Measurements from ENCODE around the gene EGFR.

Gene EGFR

GRCh38 chr7:55085511-55086412 is 66.9 kb downstream of the EGFR start:
- DNase-seq = no peak

DNA sequence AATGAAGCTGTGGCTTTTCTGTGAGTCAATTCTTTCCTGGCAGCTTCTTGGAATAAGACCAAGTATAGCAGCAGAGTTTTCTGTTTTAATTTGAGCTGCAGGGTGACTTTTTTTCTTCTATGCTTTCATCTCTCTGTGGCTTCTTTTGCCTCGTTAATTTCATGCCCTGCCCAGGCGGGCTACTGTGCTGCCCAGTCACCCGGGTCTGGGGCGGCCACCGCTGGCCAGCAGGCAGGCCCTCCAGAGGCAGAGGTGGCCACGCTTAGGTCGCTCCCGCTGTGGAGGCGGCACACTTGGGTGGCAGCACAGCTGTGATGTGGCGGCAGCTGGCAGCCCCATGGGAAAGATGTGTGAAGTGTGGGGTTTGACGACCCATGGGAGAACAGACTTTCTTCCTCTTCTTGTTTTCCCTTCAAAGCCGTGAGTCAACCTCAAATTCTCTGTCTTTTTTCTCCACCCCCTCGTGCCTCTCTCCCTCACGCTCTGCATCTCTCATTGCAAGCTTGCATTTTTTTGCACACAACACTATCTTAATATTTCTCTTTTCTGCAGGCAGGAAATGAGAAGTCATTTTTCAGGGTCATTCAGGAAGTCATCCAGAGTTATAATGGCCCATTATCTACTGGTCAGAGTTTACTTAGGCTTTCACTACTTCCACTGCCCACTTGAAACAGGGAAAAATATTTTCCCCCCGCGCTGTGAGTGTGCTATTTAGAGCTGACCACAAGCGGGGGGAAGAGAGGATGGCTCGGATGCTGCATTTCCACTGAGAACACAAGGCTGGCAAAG is 67.8 kb downstream of the EGFR start:
- DNase-seq = no peak

DNA sequence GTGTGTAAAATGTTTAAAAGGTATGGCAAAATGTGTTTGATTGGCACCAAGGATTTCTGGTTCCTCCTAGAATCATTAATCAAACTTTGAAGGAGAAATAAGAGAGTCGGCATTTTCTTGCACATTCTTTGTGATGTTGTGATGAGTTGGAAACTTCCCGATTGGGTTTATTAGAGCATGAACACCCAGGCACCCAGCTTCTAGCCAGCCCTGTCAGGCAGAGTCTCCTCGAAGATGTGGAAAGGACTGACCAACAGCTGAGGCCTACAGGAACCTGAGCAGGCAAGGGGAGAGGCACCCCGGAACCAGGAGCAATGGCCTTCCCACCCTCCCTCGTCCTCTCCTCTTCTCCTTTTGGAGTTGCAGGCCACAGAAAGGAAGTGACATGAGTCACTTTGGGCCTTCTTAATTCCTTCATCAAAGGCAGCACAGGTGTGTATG is 68.7 kb downstream of the EGFR start:
- DNase-seq = no peak

DNA sequence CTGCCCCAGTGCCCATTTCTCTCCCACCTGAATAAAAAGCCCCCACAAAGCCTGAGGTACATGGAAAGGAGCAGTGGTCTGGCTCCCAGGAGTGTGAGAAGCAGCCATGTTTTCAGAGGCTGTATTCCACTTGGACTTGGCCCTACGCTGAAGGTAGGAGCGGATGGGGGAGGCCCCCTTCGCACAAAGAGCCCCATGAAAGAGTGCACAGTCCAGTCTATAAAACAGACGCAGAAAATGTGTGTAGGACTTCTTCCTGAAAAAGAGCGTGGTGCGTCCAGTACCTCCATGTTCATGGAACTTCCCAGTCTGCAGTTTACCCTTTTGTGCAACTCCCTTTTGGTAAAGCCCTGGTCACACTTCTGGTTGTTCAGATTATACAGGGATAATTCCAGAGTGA is 69.3 kb downstream of the EGFR start:
- no peak for DNase-seq

DNA sequence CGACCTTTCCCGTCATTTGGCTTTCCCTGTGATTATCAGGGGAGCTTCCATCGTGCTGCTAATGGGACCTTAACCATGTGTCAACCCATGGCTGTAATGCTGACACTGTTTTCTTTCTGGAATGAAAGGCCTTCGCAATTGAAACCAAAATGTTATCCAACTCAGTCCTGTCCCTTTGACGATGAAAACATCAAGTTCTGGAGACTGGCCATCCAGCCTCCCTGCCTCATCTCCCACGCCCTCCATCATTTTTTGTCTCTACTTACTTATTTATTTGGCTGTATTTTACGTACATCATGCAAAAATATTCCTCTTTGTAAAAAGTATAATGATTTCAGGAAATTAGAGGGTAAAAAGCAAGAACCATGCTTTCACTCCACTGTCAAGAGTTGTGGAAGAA is 69.8 kb downstream of the EGFR start:
- DNase-seq = no peak

GRCh38 chr7:55092186-55092974 is 73.6 kb downstream of the EGFR start:
- DNase-seq = no peak

DNA sequence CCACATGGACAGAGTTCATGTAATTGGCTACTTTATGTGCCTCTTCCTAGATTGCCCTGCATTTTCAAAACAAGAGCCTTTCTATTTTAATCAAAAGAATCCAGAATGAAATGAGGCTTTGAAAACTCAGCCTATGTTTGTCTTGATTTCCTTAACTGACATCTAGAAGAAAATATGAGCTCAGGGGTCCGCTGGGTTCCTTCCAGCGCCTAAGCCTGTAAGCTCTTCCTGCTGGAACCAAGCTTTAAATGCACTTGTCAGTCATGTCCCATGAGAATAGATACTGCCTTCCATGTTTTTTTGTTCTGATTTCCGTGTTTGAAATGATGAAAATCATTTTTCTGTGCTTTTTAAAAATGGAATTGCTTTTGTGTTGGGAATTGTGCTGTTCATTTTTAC is 74.2 kb downstream of the EGFR start:
- no peak for DNase-seq

- DNase-seq = no peak
These were observed 74.9 kb downstream of the EGFR start for GRCh38 chr7:55093674-55094073.

DNA sequence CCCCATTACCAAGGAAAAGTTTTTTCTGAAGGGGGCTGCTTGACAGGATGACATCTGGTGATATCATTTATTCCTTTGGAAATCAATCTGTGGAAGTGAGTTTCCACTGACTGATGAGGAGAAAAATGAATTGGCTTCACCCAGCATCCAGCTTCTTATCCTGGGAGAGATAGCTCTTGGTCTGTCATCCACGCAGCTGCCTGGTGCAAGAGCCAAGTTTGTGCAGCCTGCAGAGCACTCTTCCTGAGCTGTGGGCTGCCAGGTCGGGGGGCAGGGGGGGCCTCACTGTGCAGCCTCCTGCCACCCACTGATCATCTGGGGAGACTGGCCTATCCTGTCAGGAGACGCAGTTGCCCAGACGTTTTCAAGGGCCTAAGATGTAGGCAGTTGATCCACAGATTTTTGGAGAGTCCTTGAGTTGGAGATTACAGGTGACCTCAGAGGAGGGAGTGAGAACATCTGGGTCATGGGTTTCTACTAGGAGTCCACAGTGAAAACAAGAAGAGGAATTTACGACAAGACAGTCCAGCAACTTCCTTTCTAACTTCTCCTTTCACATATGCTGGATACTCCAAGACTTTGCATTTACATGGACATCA is 75.4 kb downstream of the EGFR start:
- no peak for DNase-seq

DNA sequence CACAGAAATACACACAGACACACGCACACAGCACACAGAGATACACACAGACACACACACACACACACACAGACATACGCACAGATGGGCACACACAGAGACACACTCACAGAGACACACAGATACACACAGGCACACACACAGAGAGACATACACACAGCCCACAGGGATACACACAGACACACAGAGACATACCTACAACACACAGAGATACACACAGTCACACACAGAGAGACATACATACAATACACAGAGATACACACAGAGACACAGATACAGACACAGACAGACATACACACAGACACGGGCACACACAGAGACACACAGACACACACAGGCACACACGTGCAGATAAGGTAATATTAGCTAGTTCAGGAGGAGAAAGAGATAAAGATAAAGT is 76.9 kb downstream of the EGFR start:
- DNase-seq = no peak

- no peak for DNase-seq
These were observed 77.5 kb downstream of the EGFR start for GRCh38 chr7:55096323-55096722.

GRCh38 chr7:55097100-55097499 is 78.3 kb downstream of the EGFR start:
- DNase-seq = no peak

DNA sequence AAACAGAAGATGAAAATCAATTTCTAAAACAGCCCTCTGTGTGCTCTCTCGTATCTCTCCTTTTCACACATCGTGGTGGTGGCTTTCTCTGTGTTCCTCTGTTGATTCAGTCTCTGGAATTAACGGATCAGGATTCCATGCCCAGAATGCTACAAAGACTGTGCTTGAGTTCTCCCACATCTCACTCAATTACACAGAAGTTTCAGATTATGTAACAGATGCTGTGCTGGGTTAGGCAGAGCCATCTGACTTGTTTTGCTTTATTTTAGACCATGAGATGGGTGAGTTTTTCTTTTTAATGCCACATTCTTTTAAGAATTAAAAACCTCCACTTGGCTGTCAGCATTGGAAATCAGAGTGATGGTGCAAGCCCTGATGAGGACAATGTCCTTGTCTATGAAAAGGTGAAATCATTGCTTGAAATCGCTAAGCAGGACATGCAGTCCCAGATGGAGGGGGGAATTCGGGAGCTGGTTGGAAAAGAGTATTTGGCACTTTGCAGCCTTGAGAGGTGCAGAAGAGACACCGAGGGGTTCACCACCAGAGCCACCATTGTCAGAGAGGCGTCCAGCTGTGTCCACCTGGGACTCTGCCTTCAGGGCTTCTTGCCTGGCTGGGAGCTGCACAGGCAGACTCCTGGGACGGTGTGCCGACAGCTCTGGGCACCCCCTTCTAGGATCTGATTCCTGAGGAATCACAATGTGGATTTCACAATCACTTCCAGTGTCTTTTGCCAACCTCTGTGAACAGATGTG is 80.4 kb downstream of the EGFR start:
- DNase-seq = no peak

DNA sequence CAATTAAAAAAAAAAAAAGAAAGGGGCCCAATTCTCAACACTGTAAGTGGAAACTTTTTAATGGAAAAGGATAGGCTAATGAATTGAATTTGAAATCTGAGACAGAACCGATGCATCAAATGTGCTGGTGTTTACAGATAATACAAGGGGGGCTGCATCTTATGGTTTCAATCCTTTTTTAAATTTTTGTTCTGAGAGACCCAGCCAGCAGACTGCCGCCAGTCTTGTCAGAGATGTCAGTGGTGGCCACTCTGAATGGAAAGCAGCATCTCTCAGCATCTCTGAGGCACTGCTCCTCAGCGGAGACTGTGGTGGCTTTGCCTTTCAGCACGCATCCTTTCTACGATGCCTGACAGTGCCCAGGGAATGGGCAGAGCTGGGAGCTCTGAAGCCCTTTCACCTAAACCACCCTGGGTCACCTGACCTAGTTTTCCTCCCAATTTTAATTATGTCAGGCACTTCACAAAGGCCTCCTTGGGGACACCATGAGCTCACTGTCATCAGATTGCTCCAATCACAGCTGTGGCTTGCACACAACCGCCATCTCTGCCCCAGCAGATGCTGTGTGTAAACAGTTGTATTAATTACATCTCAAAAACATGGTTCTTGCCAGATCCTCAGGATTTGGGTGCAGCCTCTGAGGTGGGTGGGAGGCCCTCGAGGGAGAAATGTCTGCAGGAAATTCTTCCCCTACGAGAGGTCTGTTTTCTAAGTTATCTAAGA is 81.2 kb downstream of the EGFR start:
- DNase-seq = no peak

DNA sequence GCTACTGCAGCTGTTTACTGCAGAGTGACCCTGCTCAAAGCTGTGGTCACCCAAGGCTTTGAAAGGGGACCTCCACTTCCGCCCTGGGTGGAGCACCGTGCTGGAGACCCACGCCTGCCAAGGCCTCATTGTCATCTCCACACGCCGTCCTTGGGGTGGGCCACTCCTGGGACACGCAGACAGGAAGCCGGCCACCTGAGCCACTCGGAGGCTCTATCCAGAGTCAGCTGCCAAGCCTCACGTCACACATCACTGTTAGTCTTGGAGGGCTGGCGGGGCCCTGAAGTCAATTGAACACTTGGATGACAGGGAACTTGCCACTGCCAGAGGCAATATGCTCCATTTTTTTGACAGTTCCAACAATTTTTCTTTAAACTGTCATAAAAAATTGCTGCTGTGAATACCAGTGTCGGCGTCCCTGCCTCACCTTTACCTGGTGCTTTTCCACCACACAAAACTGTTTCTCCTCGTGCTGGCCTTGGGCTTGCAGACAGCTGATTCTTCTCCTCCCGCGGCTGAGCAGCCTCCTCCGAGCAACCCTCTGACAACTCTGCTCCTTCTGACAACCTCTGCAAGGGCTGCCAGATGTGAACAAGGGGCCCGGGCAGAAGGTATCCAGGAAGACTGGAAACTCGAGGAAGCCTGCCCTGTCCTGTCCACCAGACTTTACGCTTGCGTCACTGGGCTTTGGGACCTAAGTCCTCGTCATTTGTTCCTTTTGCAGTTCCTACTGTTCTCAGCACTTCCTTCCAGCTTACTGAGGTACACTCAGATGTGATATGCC is 81.9 kb downstream of the EGFR start:
- no peak for DNase-seq

GRCh38 chr7:55101359-55101758 is 82.5 kb downstream of the EGFR start:
- no peak for DNase-seq

GRCh38 chr7:55104123-55104522 is 85.3 kb downstream of the EGFR start:
- DNase-seq = no peak

DNA sequence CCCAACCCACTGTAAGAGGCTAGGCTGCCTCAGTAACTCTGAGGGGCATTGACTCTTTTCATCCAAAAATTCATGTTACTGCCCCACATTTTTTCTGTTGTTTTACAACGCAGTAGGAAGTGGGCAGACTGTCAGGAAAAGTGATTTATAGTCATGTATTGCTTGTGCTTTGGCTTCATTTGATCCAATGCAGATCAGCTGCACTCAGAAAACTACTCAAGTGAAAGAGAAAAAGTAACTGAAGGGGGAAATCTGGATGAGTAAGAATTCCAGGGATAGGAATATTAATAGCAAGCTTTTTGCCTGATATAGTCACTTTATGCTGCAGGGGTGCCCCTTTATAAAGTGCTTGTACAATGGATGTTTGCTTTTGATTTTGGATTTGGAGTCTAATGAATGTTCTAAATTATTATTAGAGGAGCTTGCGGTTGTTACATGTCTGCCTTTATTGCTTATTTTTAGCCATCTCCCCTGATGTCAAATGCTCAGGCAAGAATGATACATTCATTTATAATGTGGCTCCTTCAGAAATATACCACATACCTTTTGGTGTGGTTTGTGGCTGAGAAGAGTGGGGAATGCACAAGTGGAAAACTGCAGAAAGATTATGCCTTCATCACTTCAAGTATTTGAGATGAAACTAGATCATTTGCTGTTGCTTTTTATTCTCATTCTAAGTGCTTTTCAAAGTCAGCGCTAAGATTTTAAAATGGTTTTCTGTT is 86.1 kb downstream of the EGFR start:
- no peak for DNase-seq

DNA sequence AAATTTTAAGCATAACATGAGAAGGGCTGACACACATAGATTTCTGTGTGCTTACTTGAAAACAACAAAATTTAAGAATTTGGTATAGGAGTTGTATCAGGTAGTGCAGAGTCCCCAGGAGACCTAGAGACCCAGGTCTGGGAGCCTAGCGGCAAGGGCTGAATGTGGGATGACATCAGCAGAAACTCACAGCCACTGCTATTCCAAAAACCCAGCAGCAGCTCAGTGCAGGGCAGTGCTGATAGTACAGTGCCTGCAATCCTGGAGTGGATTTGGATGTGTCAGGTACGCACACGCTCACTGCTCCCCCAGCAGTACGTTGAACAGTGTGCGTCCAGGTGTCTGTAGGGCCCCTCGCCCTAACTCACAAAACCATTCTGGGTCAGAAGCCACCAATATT is 87.1 kb downstream of the EGFR start:
- no peak for DNase-seq

- DNase-seq = no peak
These were observed 89.1 kb downstream of the EGFR start for GRCh38 chr7:55107946-55108345.

Measured in stimulated activated CD4-positive, alpha-beta T cell treated with anti-CD3 and anti-CD28 coated beads, Interleukin-4, amount 100 ng/mL, for 4 hours (primary cell).